Left lung (tissue), 14 donors: Measurements from ENCODE around the gene PRKCG. TPM values are rescaled to one million over a fixed set of nuclear protein-coding genes. Genes with fewer than 3 reads are reported as not detected.
A peak's percentile ranks its signal among the peaks of the same experiment; 100 is the strongest.
"Not testable (repeated sequence)": the region's sequence is repeated elsewhere in the genome, so short reads cannot be mapped to it uniquely, and the experiment has no call there.

Experiments
- ATAC-seq: fragments of 200-7000 bp; cut with Tn5 transposase; one replicate; pipeline ENCODE4 v1.9.1; 2020; ENCODE audit warnings: moderate library complexity
- DNase-seq, 4 donors: peaks; one replicate each; pipeline ENCODE4 v3.0.0-alpha.2; 2013 to 2020
- H3K27ac ChIP-seq, 2 donors: fragments of 200-600 bp; sonication (generic) in 1 of 2; one replicate each; pipeline versions ENCODE4 v1.5.0 to v1.8.0; 2020 to 2021
- H3K27me3 ChIP-seq, 2 donors: fragments of 200-600 bp; sonication (generic) in 1 of 2; one replicate each; pipeline versions ENCODE4 v1.5.0 to v1.8.0; 2020 to 2021
- H3K36me3 ChIP-seq, 2 donors: fragments of 200-600 bp; sonication (generic) in 1 of 2; one replicate each; pipeline versions ENCODE4 v1.5.0 to v1.8.0; 2020 to 2021
- H3K4me1 ChIP-seq, 2 donors: fragments of 200-600 bp; one replicate each; pipeline ENCODE4 v1.8.0; 2021
- H3K4me3 ChIP-seq, 2 donors: fragments of 200-600 bp; sonication (generic) in 1 of 2; one replicate each; pipeline versions ENCODE4 v1.5.0 to v1.8.0; 2020 to 2021; ENCODE audit warnings: mild to moderate bottlenecking in 1 of 2
- H3K9me3 ChIP-seq, 2 donors: fragments of 200-600 bp; sonication (generic) in 1 of 2; one replicate each; pipeline versions ENCODE4 v1.5.0 to v1.8.0; 2020 to 2021
- CTCF ChIP-seq, 2 donors: fragments of 200-600 bp; sonication (generic) in 1 of 2; IDR thresholded peaks; one replicate each; pipeline versions ENCODE4 v1.5.0 to v1.8.0; 2021; ENCODE audit warnings: antibody characterized with exemption in 2 of 2
- intact Hi-C, 2 donors: fragments of 100-400 bp; cut with DNase I; formaldehyde crosslinking; loops; one replicate each; pipeline versions ENCODE4 v1.11.2 to v1.14.2; 2022
- long read RNA-seq, 12 donors: library from polyadenylated mRNA in 2 of 12; unstranded in 2 of 12; transcript quantifications; one replicate each; pipeline ENCODE4 v2.0.0 and lab custom pipeline, GENCODE V29; 2019 to 2026
- polyA plus RNA-seq, 6 donors: library from polyadenylated mRNA; unstranded; fragments of 120-200 nt; gene quantifications; one replicate each; pipeline ENCODE4 v1.2.1, GENCODE V29; 2013; ENCODE audit not compliant: insufficient read length in 6 of 6
- total RNA-seq, 2 donors: library from RNA; stranded (reverse); fragmentation: NEBNext Ultra II Directional; extraction: Animal tissue kit (Norgen Biotek cat#: 25700); gene quantifications; one replicate each; pipeline ENCODE4 v1.2.1, GENCODE V29; 2021
- donor health status: DM: no; HTN: yes; CAD: no.
- donor health status: DM: no; HTN: no; CAD: no.

Gene PRKCG
- not detected for total RNA-seq
- under 1 TPM in 5 of 6 donors, not detected in 1; 0.10 to 0.78 (median 0.18) TPM for polyA plus RNA-seq
- long read RNA-seq, donor 1: 0 reads
- long read RNA-seq, donor 2: 0 reads
- long read RNA-seq, donor 3: 0 reads
- long read RNA-seq, donor 4: 0 reads
- long read RNA-seq, donor 5: 0 reads
- long read RNA-seq, donor 6: 0 reads
- long read RNA-seq, donor 7: 0 reads
- long read RNA-seq, donor 8: 0 reads
- long read RNA-seq, donor 9: 0 reads
- long read RNA-seq, donor 10: 0 reads
- long read RNA-seq, donor 11: 0 reads
- long read RNA-seq, donor 12: 0 reads

- Histone ChIP-seq H3K4me1 (peaks cover 7 to 35% of the 10 kb centered on the region in 2 donors), H3K36me3 (no peaks in the 10 kb centered on the region), H3K27ac (no peak within 1 kb of the TSS), H3K9me3 (no peaks in the 10 kb centered on the region), H3K4me3 (peak within 1 kb of the TSS in 1 of 2 donors; percentile 25), H3K27me3 (peaks cover 26 to 70% of the 10 kb centered on the region in 2 donors)
- intact Hi-C loops: no loop called here
- ATAC-seq (peak; percentile 21), DNase-seq (peak in 1 of 4 donors; percentile 91)
- TF ChIP-seq CTCF (IDR thresholded peaks at IDR 0.05): peak; percentile 31 to 60
Observed at GRCh38 chr19:53881482-53882390, at the start of gene PRKCG. Gene PRKCG, plus strand, starts transcription at chr19:53882197. Its CDS starts 298 bp downstream, at chr19:53882495.

- Histone ChIP-seq H3K4me1 (peaks cover 0 to 32% of the 10 kb centered on the region in 2 donors), H3K27me3 (peaks cover 0 to 29% of the 10 kb centered on the region in 2 donors)
- H3K36me3 ChIP-seq, H3K4me3 ChIP-seq, H3K9me3 ChIP-seq, ATAC-seq, intact Hi-C loops, H3K27ac ChIP-seq, DNase-seq: not testable (repeated sequence)
Observed at GRCh38 chr19:53832861-53833260, 49.1 kb upstream of the PRKCG start.

GRCh38 chr19:53838446-53838845, 43.6 kb upstream of the PRKCG start:
- intact Hi-C loops, H3K36me3 ChIP-seq, ATAC-seq, H3K27me3 ChIP-seq, H3K9me3 ChIP-seq, DNase-seq, H3K27ac ChIP-seq, H3K4me3 ChIP-seq: not testable (repeated sequence)
- peaks cover 8 to 44% of the 10 kb centered on the region in 2 donors for H3K4me1 ChIP-seq

- intact Hi-C loops, H3K36me3 ChIP-seq, ATAC-seq, H3K9me3 ChIP-seq, DNase-seq, H3K27ac ChIP-seq, H3K4me3 ChIP-seq, H3K27me3 ChIP-seq: not testable (repeated sequence)
- peaks cover 8 to 57% of the 10 kb centered on the region in 2 donors for H3K4me1 ChIP-seq
Observed at GRCh38 chr19:53840241-53840640, 41.8 kb upstream of the PRKCG start.

- peaks cover 8 to 64% of the 10 kb centered on the region in 2 donors for H3K4me1 ChIP-seq
- ATAC-seq: peak; percentile 67
- intact Hi-C loops, DNase-seq, H3K4me3 ChIP-seq, H3K9me3 ChIP-seq, H3K36me3 ChIP-seq, H3K27ac ChIP-seq, H3K27me3 ChIP-seq: not testable (repeated sequence)
Observed at GRCh38 chr19:53840914-53841313, 41.1 kb upstream of the PRKCG start.

GRCh38 chr19:53844849-53845246, 37.1 kb upstream of the PRKCG start:
- Histone ChIP-seq H3K27ac (no peak overlapping the region), H3K9me3 (no peaks in the 10 kb centered on the region), H3K36me3 (no peaks in the 10 kb centered on the region), H3K4me1 (peaks cover 8 to 84% of the 10 kb centered on the region in 2 donors), H3K4me3 (no peak overlapping the region), H3K27me3 (no peaks in the 10 kb centered on the region)
- DNase-seq: no peak
- ATAC-seq: no peak
- intact Hi-C loops: no loop called here
- no peak for TF ChIP-seq CTCF (IDR thresholded peaks at IDR 0.05)

- Histone ChIP-seq H3K27me3 (no peaks in the 10 kb centered on the region), H3K36me3 (no peaks in the 10 kb centered on the region), H3K9me3 (no peaks in the 10 kb centered on the region), H3K27ac (no peak overlapping the region), H3K4me1 (peaks cover 2 to 78% of the 10 kb centered on the region in 2 donors), H3K4me3 (no peak overlapping the region)
- no peak for TF ChIP-seq CTCF (IDR thresholded peaks at IDR 0.05)
- no peak for ATAC-seq
- DNase-seq: peak in 1 of 4 donors; percentile 18
- intact Hi-C loops: no loop called here
Observed at GRCh38 chr19:53847555-53847954, 34.4 kb upstream of the PRKCG start.
